Hypothalamus (tissue), 51 donors: ENCODE data around the gene DDX49.

Source experiments
- DNase-seq, 51 donors: peaks; one replicate each; lab custom pipeline; 2025; lab: John Stamatoyannopoulos, UW

The DDX49 gene

DNA sequence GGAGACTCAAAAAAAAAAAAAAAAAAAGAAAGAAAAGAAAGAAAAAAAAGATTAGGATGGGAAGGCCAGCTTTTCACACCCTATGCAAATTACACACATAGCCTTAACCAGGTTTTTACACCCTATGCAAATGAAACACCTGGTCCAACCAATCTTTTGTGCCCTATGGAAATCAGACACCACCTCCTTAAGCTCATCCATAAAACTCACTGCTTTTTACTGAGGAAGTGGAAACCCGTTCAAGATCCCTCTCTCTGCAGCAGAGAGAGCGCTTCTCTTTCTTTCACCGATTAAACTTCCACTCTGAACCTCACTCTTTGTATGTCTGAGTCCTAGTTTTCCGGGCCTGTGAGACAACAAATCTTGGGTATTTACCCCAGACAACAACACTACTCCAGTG, 46.8 kb downstream of the DDX49 start:
- DNase-seq = no peak

DNA sequence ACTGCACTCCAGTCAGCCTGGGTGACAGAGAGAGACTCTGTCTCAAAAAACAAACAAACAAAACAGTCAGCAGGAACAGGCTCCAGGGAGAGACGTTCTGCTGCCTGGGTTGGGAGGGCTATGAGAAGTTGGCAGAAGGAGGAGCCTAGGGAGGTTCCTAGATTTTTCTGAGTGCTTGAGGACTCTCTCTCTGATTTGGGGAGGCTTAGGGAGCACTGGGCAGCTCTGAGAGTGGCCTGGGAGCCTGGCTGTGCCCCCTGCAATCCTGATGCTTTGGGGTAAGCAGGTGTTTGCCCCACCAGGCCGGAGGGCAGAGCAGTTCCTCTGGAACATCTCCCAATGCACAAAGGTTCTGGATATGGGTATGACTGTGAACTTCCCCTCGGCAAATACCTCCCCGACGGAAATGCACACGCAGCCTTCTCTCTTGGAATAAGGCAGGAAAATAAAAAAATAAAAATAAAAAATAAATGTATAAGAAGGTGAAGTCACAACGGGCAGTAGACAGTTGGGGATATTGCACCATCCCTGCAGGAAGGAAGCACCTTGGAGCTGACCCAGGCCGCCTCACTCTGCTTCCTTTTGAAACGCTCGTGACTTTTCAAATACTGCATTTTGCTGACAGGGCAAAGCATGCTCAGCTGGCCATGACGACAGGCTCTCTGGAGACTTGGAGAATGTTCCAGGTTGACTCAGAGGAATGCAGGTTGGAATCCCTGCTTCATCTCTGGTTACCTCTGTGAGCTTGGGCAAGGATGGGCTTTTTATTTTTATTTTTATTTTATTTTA, 48.0 kb downstream of the DDX49 start:
- DNase-seq = peak in 12 of 51 donors; percentile 2 to 37 (median 11)

DNA sequence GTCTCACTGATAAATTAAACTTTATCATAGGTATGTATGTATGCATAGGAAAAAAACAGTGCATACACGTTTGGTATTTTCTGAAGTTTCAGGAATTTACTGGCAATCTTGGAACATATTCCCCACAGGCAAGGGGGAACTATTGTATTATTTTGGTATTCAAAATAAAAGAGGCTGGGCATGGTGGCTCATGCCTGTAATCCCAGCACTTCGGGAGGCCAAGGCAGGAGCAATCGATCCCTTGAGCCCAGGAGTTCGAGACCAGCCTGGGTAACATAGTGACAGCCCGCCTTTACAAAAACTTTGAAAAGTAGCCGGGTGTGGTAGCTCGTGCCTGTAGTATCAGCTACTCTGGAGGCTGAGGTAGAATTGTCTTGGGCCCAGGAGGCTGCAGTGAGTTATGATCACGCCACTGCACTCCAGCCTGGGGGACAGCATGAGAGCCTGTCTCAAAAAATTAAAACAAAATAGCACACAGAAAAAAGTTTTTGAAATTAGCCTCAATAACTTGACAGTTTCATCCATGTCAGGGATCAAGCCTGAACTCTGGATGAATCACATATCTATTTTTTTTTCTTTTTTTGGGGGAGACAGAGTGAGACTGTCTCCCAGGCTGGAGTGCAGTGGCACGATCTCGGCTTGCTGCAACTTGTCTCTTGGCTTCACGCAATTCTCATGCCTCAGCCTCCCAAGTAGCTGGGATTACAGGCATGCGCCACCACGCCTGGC, 50.6 kb downstream of the DDX49 start:
- DNase-seq = no peak

- no peak for DNase-seq
Measured at GRCh38 chr19:18972301-18972811, 52.8 kb downstream of the DDX49 start.

DNA sequence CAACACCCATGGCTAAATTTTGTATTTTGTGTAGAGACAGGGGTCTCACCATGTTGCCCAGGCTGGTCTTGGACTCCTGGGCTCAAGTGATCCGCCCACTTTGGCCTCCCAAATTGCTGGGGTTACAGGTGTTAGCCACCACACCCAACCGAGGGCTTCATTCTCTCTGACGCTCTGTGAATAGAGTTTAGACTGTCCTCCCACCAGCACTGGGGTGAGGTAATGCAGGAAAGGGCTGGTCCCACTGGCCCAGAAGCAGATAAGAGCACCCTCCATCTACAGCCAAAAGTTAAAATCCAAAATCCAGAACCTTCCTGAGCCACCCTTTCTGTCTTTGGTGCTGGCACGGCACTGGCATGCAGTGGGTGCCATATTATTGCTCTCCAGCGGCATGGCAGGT, 53.3 kb downstream of the DDX49 start:
- DNase-seq = no peak

GRCh38 chr19:18975011-18975410, 55.5 kb downstream of the DDX49 start:
- no peak for DNase-seq

GRCh38 chr19:18975869-18976268, 56.4 kb downstream of the DDX49 start:
- no peak for DNase-seq
